Measurements from ENCODE around the gene NFE2L3. TPM values are rescaled to one million over a fixed set of nuclear protein-coding genes. Genes with fewer than 3 reads are reported as not detected.

Gene NFE2L3
- total RNA-seq, 3 donors from 2014 or later: 34.1 to 53.7 (median 46.5) TPM

Other genes starting within 250 kb of the NFE2L3 start
- 100 to 1,000 TPM; 912 to 975 (median 924) TPM for gene HNRNPA2B1, start 48.5 kb downstream of the NFE2L3 start, total RNA-seq
- 100 to 1,000 TPM; 246 to 278 (median 267) TPM for gene CBX3, start 49.5 kb downstream of the NFE2L3 start, total RNA-seq
- gene SNX10, start 139.7 kb downstream of the NFE2L3 start, total RNA-seq: 10 to 100 TPM; 18.5 to 22.6 (median 18.9) TPM